Calu3 (cell line): Measurements from ENCODE around the gene PSMD11. TPM values are rescaled to one million over a fixed set of nuclear protein-coding genes. Genes with fewer than 3 reads are reported as not detected.

Experiments used
- BruUV-seq: library from RNA; stranded (reverse); fragments of 400-500 nt; replicated peaks from 2 replicates; lab custom pipeline; 2021; lab: Mats Ljungman, UMichigan
- CTCF ChIA-PET: fragments of 300-600 bp; sonication (Branson Sonifier 250); formaldehyde crosslinking; loops from one replicate; lab custom pipeline; 2022; ENCODE audit warnings: antibody characterized with exemption; lab: Charles Lee
- DNase-seq: peaks from one replicate; pipeline ENCODE4 v3.0.0; 2022
- H3K27ac Mint-ChIP-seq: one replicate; pipeline ENCODE4 v1.8.0; 2022; ENCODE audit warnings: mixed read lengths; ENCODE audit not compliant: unreplicated experiment
- H3K27me3 Mint-ChIP-seq: one replicate; pipeline ENCODE4 v1.8.0; 2022; ENCODE audit warnings: mixed read lengths; ENCODE audit not compliant: unreplicated experiment
- H3K36me3 Mint-ChIP-seq: one replicate; pipeline ENCODE4 v1.8.0; 2022; ENCODE audit warnings: mild to moderate bottlenecking, moderate library complexity, mixed read lengths; ENCODE audit not compliant: insufficient read depth, unreplicated experiment
- H3K4me1 Mint-ChIP-seq: one replicate; pipeline ENCODE4 v1.8.0; 2022; ENCODE audit warnings: mild to moderate bottlenecking, low read depth, mixed read lengths; ENCODE audit not compliant: unreplicated experiment
- H3K4me3 Mint-ChIP-seq: one replicate; pipeline ENCODE4 v1.8.0; 2022; ENCODE audit warnings: mild to moderate bottlenecking, low read depth, moderate library complexity, mixed read lengths; ENCODE audit not compliant: unreplicated experiment
- H3K9me3 Mint-ChIP-seq: one replicate; pipeline ENCODE4 v1.8.0; 2022; ENCODE audit warnings: low read depth, mixed read lengths; ENCODE audit not compliant: unreplicated experiment
- CTCF ChIP-seq: fragments of 200-600 bp; IDR thresholded peaks from one replicate; pipeline ENCODE4 v1.8.0; 2022; ENCODE audit warnings: antibody characterized with exemption; ENCODE audit not compliant: unreplicated experiment
- intact Hi-C: fragments of 100-400 bp; cut with micrococcal nuclease; formaldehyde crosslinking; loops from one replicate; pipeline ENCODE4 v1.10.0; 2022; ENCODE audit not compliant: unreplicated experiment
- total RNA-seq: library from RNA; stranded (reverse); gene quantifications from 2 replicates; pipeline ENCODE4 v1.2.3, GENCODE V29; 2022

Gene PSMD11
- total RNA-seq, 1 experiment from 2014 or later: 167 TPM

- H3K27me3 Mint-ChIP-seq: no peaks in the 10 kb centered on the region
- intact Hi-C loops: no loop called here
- H3K36me3 Mint-ChIP-seq: peaks cover 10% of the 10 kb centered on the region
- CTCF ChIA-PET: no interaction called here
- no peak overlapping the region for H3K27ac Mint-ChIP-seq
- H3K9me3 Mint-ChIP-seq: no peaks in the 10 kb centered on the region
- no peak for TF ChIP-seq CTCF
- DNase-seq: no peak
- TSS peak; percentile 77 for BruUV-seq
- no peak overlapping the region for H3K4me3 Mint-ChIP-seq
- peaks cover 8% of the 10 kb centered on the region for H3K4me1 Mint-ChIP-seq
Measured at GRCh38 chr17:32492648-32493289, 48.5 kb downstream of the PSMD11 start.

GRCh38 chr17:32493571-32493970, 49.3 kb downstream of the PSMD11 start:
- TF ChIP-seq CTCF: no peak
- H3K4me3 Mint-ChIP-seq: no peak overlapping the region
- CTCF ChIA-PET: no interaction called here
- BruUV-seq: no TSS peak
- no peak overlapping the region for H3K27ac Mint-ChIP-seq
- H3K9me3 Mint-ChIP-seq: no peaks in the 10 kb centered on the region
- intact Hi-C loops: no loop called here
- H3K27me3 Mint-ChIP-seq: no peaks in the 10 kb centered on the region
- no peaks in the 10 kb centered on the region for H3K4me1 Mint-ChIP-seq
- peaks cover 2% of the 10 kb centered on the region for H3K36me3 Mint-ChIP-seq
- DNase-seq: no peak

- Mint-ChIP-seq H3K27me3 (no peaks in the 10 kb centered on the region), H3K27ac (no peak overlapping the region), H3K9me3 (no peaks in the 10 kb centered on the region), H3K36me3 (no peaks in the 10 kb centered on the region), H3K4me1 (no peaks in the 10 kb centered on the region), H3K4me3 (no peak overlapping the region)
- no TSS peak for BruUV-seq
- no peak for DNase-seq
- CTCF ChIA-PET: no interaction called here
- no peak for TF ChIP-seq CTCF
- intact Hi-C loops: no loop called here
Measured at GRCh38 chr17:32493976-32494513, 49.7 kb downstream of the PSMD11 start.

GRCh38 chr17:32494621-32495358, 50.5 kb downstream of the PSMD11 start:
- H3K4me1 Mint-ChIP-seq: no peaks in the 10 kb centered on the region
- no TSS peak for BruUV-seq
- no peaks in the 10 kb centered on the region for H3K9me3 Mint-ChIP-seq
- no peak overlapping the region for H3K27ac Mint-ChIP-seq
- H3K36me3 Mint-ChIP-seq: no peaks in the 10 kb centered on the region
- intact Hi-C loops: no loop called here
- H3K4me3 Mint-ChIP-seq: no peak overlapping the region
- CTCF ChIA-PET: no interaction called here
- no peak for DNase-seq
- H3K27me3 Mint-ChIP-seq: no peaks in the 10 kb centered on the region
- no peak for TF ChIP-seq CTCF
